ENCODE data around the gene ARNT2. TPM values are rescaled to one million over a fixed set of nuclear protein-coding genes. Genes with fewer than 3 reads are reported as not detected.

Gene ARNT2
- polyA plus RNA-seq, 3 donors from 2014 or later = not detected

DNA sequence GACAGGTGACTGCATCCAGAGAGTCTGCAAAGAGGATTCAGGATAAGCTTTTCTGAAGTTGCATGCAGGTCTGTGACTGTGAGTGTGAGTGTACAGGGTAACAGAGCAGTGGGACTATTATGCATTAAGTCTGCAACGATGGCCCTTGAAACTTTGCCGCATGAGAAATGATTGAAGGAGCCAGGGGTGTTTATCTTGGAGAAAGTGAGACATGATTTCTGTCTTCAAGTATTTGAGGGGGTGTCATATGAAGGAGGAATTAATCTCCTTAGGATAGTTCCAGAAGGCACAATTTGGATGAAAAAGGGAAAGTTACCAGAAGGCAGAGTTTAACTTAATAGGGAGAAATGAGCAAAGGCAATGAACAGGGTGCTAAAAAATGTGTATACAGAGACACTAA lies 119.6 kb downstream of the ARNT2 start:
- H3K4me3 Mint-ChIP-seq = no peak overlapping the region
- H3K27me3 Mint-ChIP-seq (ENCODE audit: low read depth in 3 of 3) = peaks cover 0 to 4% (median 0%) of the 10 kb centered on the region in 3 donors
- H3K4me1 Mint-ChIP-seq = no peaks in the 10 kb centered on the region
- H3K27ac Mint-ChIP-seq = no peak overlapping the region
- peaks cover 0 to 2% (median 0%) of the 10 kb centered on the region in 6 donors for H3K9me3 Mint-ChIP-seq
- no peak for DNase-seq
- H3K36me3 Mint-ChIP-seq = no peaks in the 10 kb centered on the region

GRCh38 chr15:80525853-80526252 lies 121.7 kb downstream of the ARNT2 start:
- H3K27me3 Mint-ChIP-seq (ENCODE audit: low read depth in 3 of 3) = peaks cover 0 to 4% (median 0%) of the 10 kb centered on the region in 3 donors
- H3K4me1 Mint-ChIP-seq = no peaks in the 10 kb centered on the region

DNA sequence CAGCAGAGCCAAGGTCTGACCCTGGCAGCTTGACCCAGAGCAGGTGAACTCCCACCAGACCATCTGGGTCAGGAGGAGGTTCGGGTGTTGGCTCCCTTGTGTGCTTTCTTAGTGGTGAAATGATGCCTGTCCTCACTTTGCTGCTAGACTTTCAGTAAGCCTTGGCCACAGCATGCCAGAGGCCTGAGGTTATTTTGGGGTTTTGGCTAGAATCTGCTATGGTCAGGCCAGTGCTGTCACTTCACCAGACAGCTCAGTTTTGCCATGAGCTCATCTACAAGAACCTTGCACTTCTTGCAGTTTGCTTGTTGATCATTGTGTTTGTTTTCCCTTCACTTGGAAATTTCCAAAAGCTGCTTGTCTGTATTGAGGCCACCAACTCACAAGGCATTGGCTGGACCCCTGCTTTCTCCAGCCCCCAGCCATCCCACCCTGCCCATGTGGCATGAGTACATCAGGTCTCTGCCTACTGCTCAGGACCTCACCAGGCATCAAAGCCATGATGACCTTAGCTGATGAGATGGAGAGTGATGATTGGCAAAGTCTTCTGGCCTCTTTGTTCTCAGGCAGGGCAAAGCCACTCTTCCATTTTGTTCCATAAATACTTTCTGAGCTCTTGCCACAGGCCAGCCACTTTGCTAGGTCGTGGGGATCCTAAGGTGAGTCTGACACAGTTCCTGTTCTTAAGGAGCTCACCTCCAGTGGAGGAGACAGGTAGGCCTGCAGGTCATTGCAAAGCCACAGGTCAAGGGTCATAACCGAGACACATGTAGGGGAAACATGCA lies 122.6 kb downstream of the ARNT2 start:
- Mint-ChIP-seq H3K36me3 (no peaks in the 10 kb centered on the region), H3K27me3 (ENCODE audit: low read depth in 3 of 3) (peaks cover 0 to 4% (median 0%) of the 10 kb centered on the region in 3 donors), H3K9me3 (peaks cover 0 to 2% (median 0%) of the 10 kb centered on the region in 6 donors), H3K4me1 (no peaks in the 10 kb centered on the region), H3K4me3 (no peak overlapping the region), H3K27ac (no peak overlapping the region)
- DNase-seq = no peak

More at GRCh38 chr15:80525853-80526252, 121.7 kb downstream of the ARNT2 start:
- Mint-ChIP-seq H3K27ac (no peak overlapping the region), H3K9me3 (peaks cover 0 to 2% (median 0%) of the 10 kb centered on the region in 6 donors), H3K36me3 (no peaks in the 10 kb centered on the region), H3K4me3 (no peak overlapping the region)
- DNase-seq = no peak

GRCh38 chr15:80527406-80527805 lies 123.2 kb downstream of the ARNT2 start:
- Mint-ChIP-seq H3K27ac (no peak overlapping the region), H3K36me3 (no peaks in the 10 kb centered on the region), H3K4me3 (no peak overlapping the region), H3K9me3 (peaks cover 0 to 2% (median 0%) of the 10 kb centered on the region in 6 donors), H3K27me3 (ENCODE audit: low read depth in 3 of 3) (peaks cover 0 to 5% (median 2%) of the 10 kb centered on the region in 3 donors), H3K4me1 (no peaks in the 10 kb centered on the region)
- no peak for DNase-seq

GRCh38 chr15:80527961-80528360 lies 123.8 kb downstream of the ARNT2 start:
- H3K4me3 Mint-ChIP-seq = no peak overlapping the region
- no peaks in the 10 kb centered on the region for H3K36me3 Mint-ChIP-seq
- H3K27ac Mint-ChIP-seq = no peak overlapping the region
- no peaks in the 10 kb centered on the region for H3K4me1 Mint-ChIP-seq
- H3K9me3 Mint-ChIP-seq = peaks cover 0 to 2% (median 0%) of the 10 kb centered on the region in 6 donors
- peaks cover 0 to 7% (median 7%) of the 10 kb centered on the region in 3 donors for H3K27me3 Mint-ChIP-seq (ENCODE audit: low read depth in 3 of 3)
- DNase-seq = no peak

- Mint-ChIP-seq H3K9me3 (no peaks in the 10 kb centered on the region), H3K4me1 (no peaks in the 10 kb centered on the region), H3K27ac (no peak overlapping the region), H3K4me3 (no peak overlapping the region), H3K36me3 (no peaks in the 10 kb centered on the region), H3K27me3 (ENCODE audit: low read depth in 3 of 3) (peaks cover 0 to 9% (median 3%) of the 10 kb centered on the region in 3 donors)
- no peak for DNase-seq
These were observed 126.7 kb downstream of the ARNT2 start for GRCh38 chr15:80530737-80531365.

DNA sequence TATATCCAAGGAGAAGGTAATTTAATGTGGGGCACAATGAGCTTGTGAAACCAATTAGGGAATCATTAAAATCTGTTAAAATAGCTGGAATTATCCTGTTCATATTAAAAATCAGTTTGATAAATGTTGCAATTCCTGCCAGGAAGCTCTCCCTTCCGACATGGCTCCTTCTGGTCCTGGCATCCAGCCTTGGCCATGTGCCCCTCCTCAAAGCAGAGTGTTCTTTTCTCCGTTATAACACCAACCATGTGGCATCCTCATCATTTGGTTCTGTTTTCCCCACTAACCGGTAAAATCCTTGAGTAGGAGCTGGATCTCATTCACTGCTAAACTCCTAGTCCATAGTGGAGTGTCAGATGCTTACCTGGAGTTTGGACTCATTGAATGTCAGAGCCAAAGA lies 127.2 kb downstream of the ARNT2 start:
- H3K4me3 Mint-ChIP-seq = no peak overlapping the region
- peaks cover 0 to 9% (median 3%) of the 10 kb centered on the region in 3 donors for H3K27me3 Mint-ChIP-seq (ENCODE audit: low read depth in 3 of 3)
- no peak overlapping the region for H3K27ac Mint-ChIP-seq
- no peaks in the 10 kb centered on the region for H3K4me1 Mint-ChIP-seq
- H3K36me3 Mint-ChIP-seq = no peaks in the 10 kb centered on the region
- no peak for DNase-seq
- H3K9me3 Mint-ChIP-seq = no peaks in the 10 kb centered on the region

GRCh38 chr15:80531796-80532195 lies 127.6 kb downstream of the ARNT2 start:
- peaks cover under 1 to 9% (median 3%) of the 10 kb centered on the region in 3 donors for H3K27me3 Mint-ChIP-seq (ENCODE audit: low read depth in 3 of 3)
- H3K36me3 Mint-ChIP-seq = no peaks in the 10 kb centered on the region
- H3K4me1 Mint-ChIP-seq = no peaks in the 10 kb centered on the region
- no peak for DNase-seq
- no peak overlapping the region for H3K4me3 Mint-ChIP-seq
- no peak overlapping the region for H3K27ac Mint-ChIP-seq
- H3K9me3 Mint-ChIP-seq = no peaks in the 10 kb centered on the region

- H3K9me3 Mint-ChIP-seq = no peaks in the 10 kb centered on the region
- H3K27ac Mint-ChIP-seq = no peak overlapping the region
- DNase-seq = no peak
- H3K4me3 Mint-ChIP-seq = no peak overlapping the region
- H3K4me1 Mint-ChIP-seq = no peaks in the 10 kb centered on the region
- no peaks in the 10 kb centered on the region for H3K36me3 Mint-ChIP-seq
- peaks cover 3 to 12% (median 3%) of the 10 kb centered on the region in 3 donors for H3K27me3 Mint-ChIP-seq (ENCODE audit: low read depth in 3 of 3)
These were observed 129.7 kb downstream of the ARNT2 start for GRCh38 chr15:80533790-80534333.

DNA sequence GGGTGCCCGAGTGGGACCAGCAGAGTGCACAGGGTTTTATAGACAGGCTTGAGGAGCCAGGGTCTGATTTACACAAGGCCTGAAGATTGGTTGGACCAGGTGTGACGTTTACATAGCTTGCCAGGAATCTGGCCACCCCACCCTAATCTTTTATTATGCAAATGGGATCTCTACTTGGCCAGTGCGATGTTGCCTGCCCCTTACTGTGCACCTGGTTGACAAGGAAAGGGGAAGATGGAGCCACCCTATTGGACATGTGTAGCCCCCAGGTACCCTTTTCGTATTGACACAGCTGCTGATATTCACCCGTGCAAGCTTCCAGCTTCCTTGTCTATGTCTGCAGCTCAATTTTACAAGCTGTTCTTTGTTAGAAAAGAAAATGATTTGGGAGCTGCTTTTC lies 132.0 kb downstream of the ARNT2 start:
- Mint-ChIP-seq H3K36me3 (no peaks in the 10 kb centered on the region), H3K27ac (no peak overlapping the region), H3K27me3 (ENCODE audit: low read depth in 3 of 3) (peaks cover 3 to 15% (median 3%) of the 10 kb centered on the region in 3 donors), H3K4me1 (no peaks in the 10 kb centered on the region), H3K9me3 (no peaks in the 10 kb centered on the region), H3K4me3 (no peak overlapping the region)
- no peak for DNase-seq

GRCh38 chr15:80536716-80537115 lies 132.5 kb downstream of the ARNT2 start:
- H3K4me1 Mint-ChIP-seq = no peaks in the 10 kb centered on the region
- DNase-seq = no peak
- no peaks in the 10 kb centered on the region for H3K36me3 Mint-ChIP-seq
- peaks cover 3 to 15% (median 3%) of the 10 kb centered on the region in 3 donors for H3K27me3 Mint-ChIP-seq (ENCODE audit: low read depth in 3 of 3)
- no peak overlapping the region for H3K4me3 Mint-ChIP-seq
- H3K27ac Mint-ChIP-seq = no peak overlapping the region
- H3K9me3 Mint-ChIP-seq = no peaks in the 10 kb centered on the region

DNA sequence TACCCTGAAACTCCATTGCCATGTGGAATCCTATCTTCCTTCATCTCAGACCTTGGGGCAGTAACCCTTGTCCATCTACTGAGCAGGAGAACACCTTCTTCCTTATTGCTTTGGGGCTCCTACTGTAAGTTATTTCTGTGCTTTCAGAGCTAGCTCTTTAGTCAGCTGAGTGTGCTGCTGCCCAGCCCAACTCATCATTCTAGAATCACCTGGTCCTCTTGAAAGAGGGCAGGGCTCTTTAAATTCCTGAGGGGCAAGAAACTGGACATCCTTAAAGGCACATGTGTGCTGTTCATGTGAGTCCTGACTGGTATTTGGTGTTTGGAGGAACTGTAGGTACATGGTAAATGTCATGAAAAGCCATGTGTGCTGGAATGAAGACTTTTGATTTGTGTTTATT lies 140.9 kb downstream of the ARNT2 start:
- Mint-ChIP-seq H3K4me1 (no peaks in the 10 kb centered on the region), H3K36me3 (no peaks in the 10 kb centered on the region), H3K27ac (no peak overlapping the region), H3K4me3 (no peak overlapping the region), H3K27me3 (ENCODE audit: low read depth in 3 of 3) (peaks cover 2 to 7% (median 3%) of the 10 kb centered on the region in 3 donors), H3K9me3 (peaks cover 0 to 7% (median 0%) of the 10 kb centered on the region in 6 donors)
- DNase-seq = no peak

- Mint-ChIP-seq H3K27me3 (ENCODE audit: low read depth in 3 of 3) (peaks cover 2 to 4% (median 3%) of the 10 kb centered on the region in 3 donors), H3K9me3 (peaks cover 0 to 7% (median 0%) of the 10 kb centered on the region in 6 donors), H3K4me1 (no peaks in the 10 kb centered on the region), H3K4me3 (no peak overlapping the region), H3K36me3 (no peaks in the 10 kb centered on the region), H3K27ac (no peak overlapping the region)
- DNase-seq = no peak
These were observed 143.1 kb downstream of the ARNT2 start for GRCh38 chr15:80547264-80547663.

DNA sequence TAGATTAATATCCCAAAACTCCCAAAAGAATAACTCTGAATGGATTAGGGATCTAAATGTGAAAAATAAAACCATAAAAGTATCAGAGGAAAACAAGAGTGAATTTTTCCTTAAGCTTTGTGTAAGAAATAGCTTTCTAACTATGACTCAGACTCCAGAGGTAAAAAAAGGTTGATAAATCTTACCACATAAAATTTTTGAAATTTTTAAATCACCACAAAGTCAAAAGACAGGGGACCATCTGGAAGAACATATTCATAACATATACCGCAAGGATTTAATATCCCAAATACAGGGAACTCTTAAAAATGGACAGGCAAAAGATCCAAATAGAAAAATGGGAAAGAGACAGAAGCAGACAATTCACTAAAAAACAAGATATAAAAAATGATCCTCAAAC lies 145.0 kb downstream of the ARNT2 start:
- Mint-ChIP-seq H3K36me3 (no peaks in the 10 kb centered on the region), H3K27me3 (ENCODE audit: low read depth in 3 of 3) (peaks cover 3 to 4% (median 3%) of the 10 kb centered on the region in 3 donors)

More for the DNA sequence above, 145.0 kb downstream of the ARNT2 start:
- H3K27ac Mint-ChIP-seq = no peak overlapping the region
- H3K4me3 Mint-ChIP-seq = no peak overlapping the region
- H3K4me1 Mint-ChIP-seq = no peaks in the 10 kb centered on the region
- no peak for DNase-seq
- peaks cover 0 to 5% (median 0%) of the 10 kb centered on the region in 6 donors for H3K9me3 Mint-ChIP-seq

Data from immature natural killer cell (primary cell).